DOHH2 (cell line): ENCODE data around the gene TSPAN14.

Experiments
- H3F3A ChIP-seq: fragments of 200-600 bp; sonication (generic), shearing (Covaris generic); 2 replicates; pipeline ENCODE4 v1.6.0; 2016; ENCODE audit warnings: antibody characterized with exemption, mild to moderate bottlenecking; ENCODE audit not compliant: control insufficient read depth, insufficient read depth
- H3K27ac ChIP-seq: fragments of 200-600 bp; sonication (generic); 2 replicates; pipeline ENCODE4 v1.5.1; 2014; ENCODE audit warnings: low read depth, mild to moderate bottlenecking, low read length, moderate library complexity
- H3K27me3 ChIP-seq: fragments of 200-600 bp; sonication (generic); 2 replicates; pipeline ENCODE4 v1.6.1; 2014; ENCODE audit warnings: mild to moderate bottlenecking, low read length, mixed read lengths; ENCODE audit not compliant: control insufficient read depth
- H3K36me3 ChIP-seq: fragments of 200-600 bp; sonication (generic); 2 replicates; pipeline ENCODE4 v1.6.1; 2014; ENCODE audit warnings: mild to moderate bottlenecking, low read length, moderate library complexity, mixed read lengths; ENCODE audit not compliant: control insufficient read depth
- H3K4me1 ChIP-seq: fragments of 200-600 bp; sonication (generic); 2 replicates; pipeline ENCODE4 v1.6.1; 2014; ENCODE audit warnings: mild to moderate bottlenecking, low read length, mixed read lengths; ENCODE audit not compliant: control insufficient read depth
- H3K4me2 ChIP-seq: fragments of 200-600 bp; sonication (generic); 2 replicates; pipeline ENCODE4 v1.6.0; 2014; ENCODE audit warnings: mild to moderate bottlenecking, low read length, moderate library complexity
- H3K4me3 ChIP-seq: fragments of 200-600 bp; sonication (generic); 2 replicates; pipeline ENCODE4 v1.5.1; 2014; ENCODE audit warnings: mild to moderate bottlenecking, low read length, mixed read lengths
- H3K79me2 ChIP-seq: fragments of 200-600 bp; sonication (generic); 2 replicates; pipeline ENCODE4 v1.6.1; 2014; ENCODE audit warnings: mild to moderate bottlenecking, low read length, mixed read lengths; ENCODE audit not compliant: control insufficient read depth
- H3K9me2 ChIP-seq: fragments of 200-600 bp; sonication (generic); replicated peaks from 2 replicates; pipeline ENCODE4 v1.6.1; 2014; ENCODE audit warnings: mild to moderate bottlenecking, low read length, mixed read lengths; ENCODE audit not compliant: control insufficient read depth
- H3K9me3 ChIP-seq: fragments of 200-600 bp; sonication (generic); 2 replicates; pipeline ENCODE4 v1.6.1; 2014; ENCODE audit warnings: antibody characterized with exemption, low read length, mixed read lengths; ENCODE audit not compliant: control insufficient read depth, insufficient read depth
- H4K20me1 ChIP-seq: fragments of 200-600 bp; sonication (generic); 2 replicates; pipeline ENCODE4 v1.6.0; 2014; ENCODE audit warnings: low read depth, mild to moderate bottlenecking, antibody characterized with exemption, low read length, moderate library complexity; ENCODE audit not compliant: control insufficient read depth, insufficient read depth
- CTCF ChIP-seq: fragments of 200-600 bp; sonication (generic); IDR thresholded peaks from one replicate; pipeline ENCODE4 v1.5.1; 2014; ENCODE audit warnings: antibody characterized with exemption, mild to moderate bottlenecking, low read depth, low read length; ENCODE audit not compliant: poor library complexity, severe bottlenecking
- EZH2phosphoT487 ChIP-seq: fragments of 200-600 bp; sonication (generic); IDR thresholded peaks from 2 replicates; pipeline ENCODE4 v1.6.1; 2017; ENCODE audit warnings: borderline replicate concordance, mild to moderate bottlenecking, antibody characterized with exemption, low read length, moderate library complexity, mixed read lengths

Gene TSPAN14

GRCh38 chr10:80502621-80503583 lies 48.8 kb downstream of the TSPAN14 start:
- no peak for TF ChIP-seq CTCF
- no peak for TF ChIP-seq EZH2phosphoT487
- peaks cover 3% of the 10 kb centered on the region; the same call in 1 of the 2 replicates for H3K36me3 ChIP-seq
- no peak overlapping the region for H3K4me3 ChIP-seq
- H3K27me3 ChIP-seq: no peaks in the 10 kb centered on the region
- H4K20me1 ChIP-seq: peaks cover 2% of the 10 kb centered on the region; the same call in 1 of the 2 replicates
- H3K4me1 ChIP-seq: peaks cover 33% of the 10 kb centered on the region
- H3K4me2 ChIP-seq: no peak overlapping the region
- H3K27ac ChIP-seq: no peak overlapping the region
- H3K9me2 ChIP-seq: no peaks in the 10 kb centered on the region
- no peaks in the 10 kb centered on the region for H3K9me3 ChIP-seq
- H3K79me2 ChIP-seq: peaks cover 18% of the 10 kb centered on the region
- no peaks in the 10 kb centered on the region for H3F3A ChIP-seq

GRCh38 chr10:80503584-80504157 lies 49.6 kb downstream of the TSPAN14 start:
- Histone ChIP-seq H3K36me3 (peaks cover 3% of the 10 kb centered on the region; the same call in 1 of the 2 replicates), H3K79me2 (peaks cover 16% of the 10 kb centered on the region), H3K4me2 (no peak overlapping the region), H3K27me3 (no peaks in the 10 kb centered on the region), H3K4me3 (no peak overlapping the region), H3K27ac (no peak overlapping the region), H3F3A (no peaks in the 10 kb centered on the region), H3K4me1 (peaks cover 28% of the 10 kb centered on the region), H3K9me2 (no peaks in the 10 kb centered on the region), H3K9me3 (no peaks in the 10 kb centered on the region), H4K20me1 (peaks cover 2% of the 10 kb centered on the region; the same call in 1 of the 2 replicates)
- no peak for TF ChIP-seq EZH2phosphoT487
- TF ChIP-seq CTCF: no peak

- H3K4me3 ChIP-seq: no peak overlapping the region
- no peaks in the 10 kb centered on the region for H3K27me3 ChIP-seq
- TF ChIP-seq CTCF: no peak
- H3K9me3 ChIP-seq: no peaks in the 10 kb centered on the region
- no peak overlapping the region for H3K4me2 ChIP-seq
- H3F3A ChIP-seq: no peaks in the 10 kb centered on the region
- no peak overlapping the region for H3K27ac ChIP-seq
- H3K36me3 ChIP-seq: peaks cover 2% of the 10 kb centered on the region; the same call in 1 of the 2 replicates
- peaks cover 22% of the 10 kb centered on the region for H3K4me1 ChIP-seq
- H4K20me1 ChIP-seq: peaks cover 2% of the 10 kb centered on the region; the same call in 1 of the 2 replicates
- peaks cover 14% of the 10 kb centered on the region for H3K79me2 ChIP-seq
- no peaks in the 10 kb centered on the region for H3K9me2 ChIP-seq
Measured at GRCh38 chr10:80504158-80504811, 50.2 kb downstream of the TSPAN14 start.
